HEK293 (cell line): ENCODE data around the gene ARHGEF12.

Experiments
- CTCF ChIP-seq: fragments of 450-650 bp; formaldehyde crosslinking; IDR thresholded peaks from 2 replicates; pipeline ENCODE4 v1.5.1; 2016; ENCODE audit warnings: missing biosample characterization, missing genetic modification characterization
- GLI2 ChIP-seq: fragments of 450-650 bp; formaldehyde crosslinking; IDR thresholded peaks from 2 replicates; pipeline ENCODE4; 2017; ENCODE audit warnings: missing biosample characterization, missing genetic modification characterization, low read depth, borderline replicate concordance
- REST ChIP-seq: fragments of 450-650 bp; formaldehyde crosslinking; IDR thresholded peaks from 2 replicates; pipeline ENCODE4 v1.5.1; 2016; ENCODE audit warnings: missing biosample characterization, missing genetic modification characterization
- TCF7L2 ChIP-seq: IDR thresholded peaks from 2 replicates; pipeline ENCODE4 v1.6.1; 2011; ENCODE audit warnings: low read depth, mild to moderate bottlenecking, inconsistent platforms, low read length, moderate library complexity, borderline replicate concordance
- ZFP41 ChIP-seq: fragments of 450-650 bp; formaldehyde crosslinking; IDR thresholded peaks from 2 replicates; pipeline ENCODE4 v1.5.1; 2016; ENCODE audit warnings: missing biosample characterization, missing genetic modification characterization, borderline replicate concordance
- ZNF24 ChIP-seq: fragments of 450-650 bp; formaldehyde crosslinking; IDR thresholded peaks from 2 replicates; pipeline ENCODE4 v1.5.1; 2016; ENCODE audit warnings: missing biosample characterization, missing genetic modification characterization
- ZNF639 ChIP-seq: fragments of 450-650 bp; formaldehyde crosslinking; IDR thresholded peaks from 2 replicates; pipeline ENCODE4 v1.5.1; 2016; ENCODE audit warnings: missing biosample characterization, missing genetic modification characterization
- ZSCAN5A ChIP-seq: fragments of 450-650 bp; formaldehyde crosslinking; IDR thresholded peaks from 2 replicates; pipeline ENCODE4 v1.5.1; 2016; ENCODE audit warnings: missing biosample characterization, missing genetic modification characterization

GRCh38 chr11:120318906-120319305, 17.3 kb upstream of the ARHGEF12 start:
- TF ChIP-seq REST (tag by site-specific recombination) (no peak), CTCF (tag by site-specific recombination) (no peak), GLI2 (tag by site-specific recombination) (no peak), ZNF639 (no peak), ZSCAN5A (tag by site-specific recombination) (no peak), TCF7L2 (no peak), ZNF24 (tag by site-specific recombination) (no peak), ZFP41 (no peak)
